WTC11 (cell line): ENCODE data around the gene IRAK2. TPM values are rescaled to one million over a fixed set of nuclear protein-coding genes. Genes with fewer than 3 reads are reported as not detected.
A peak's percentile ranks its signal among the peaks of the same experiment; 100 is the strongest.

Experiments
- ATAC-seq: fragments of 200-7000 bp; cut with Tn5 transposase; 2 replicates; pipeline ENCODE4 v1.10.0; 2021; ENCODE audit warnings: mild to moderate bottlenecking, moderate library complexity
- CTCF ChIA-PET: fragments of 300-600 bp; sonication (Branson Sonifier 250); formaldehyde crosslinking; loops from one replicate; lab custom pipeline; 2021; ENCODE audit warnings: antibody characterized with exemption; lab: Charles Lee
- POLR2A ChIA-PET: fragments of 350-600 bp; sonication (Branson Sonifier 250); formaldehyde crosslinking; loops from one replicate; lab custom pipeline; 2021; ENCODE audit warnings: antibody characterized with exemption; lab: Charles Lee
- DNase-seq: peaks from one replicate; pipeline ENCODE4 v3.0.0; 2021; ENCODE audit warnings: low spot score
- H3K27ac Mint-ChIP-seq: 2 replicates; pipeline ENCODE4 v1.8.0; 2021; ENCODE audit warnings: mixed read lengths
- H3K27me3 Mint-ChIP-seq: 2 replicates; pipeline ENCODE4 v1.8.0; 2021; ENCODE audit warnings: low read depth, mild to moderate bottlenecking, moderate library complexity, mixed read lengths
- H3K36me3 Mint-ChIP-seq: 2 replicates; pipeline ENCODE4 v1.8.0; 2021; ENCODE audit warnings: mixed read lengths
- H3K4me1 Mint-ChIP-seq: 2 replicates; pipeline ENCODE4 v1.8.0; 2022; ENCODE audit warnings: mixed read lengths
- H3K4me3 Mint-ChIP-seq: 2 replicates; pipeline ENCODE4 v1.8.0; 2021; ENCODE audit warnings: mild to moderate bottlenecking, moderate library complexity, mixed read lengths
- H3K9me3 Mint-ChIP-seq: 2 replicates; pipeline ENCODE4 v1.8.0; 2021; ENCODE audit warnings: mixed read lengths
- AFF4 ChIP-seq: sonication (generic); formaldehyde crosslinking; IDR thresholded peaks from 2 replicates; pipeline ENCODE4 v1.8.1; 2023; ENCODE audit warnings: mild to moderate bottlenecking, missing genetic modification reagents, borderline replicate concordance
- ATF6 ChIP-seq: sonication (generic); formaldehyde crosslinking; IDR thresholded peaks from 2 replicates; pipeline ENCODE4 v1.8.1; 2023; ENCODE audit warnings: mild to moderate bottlenecking, missing genetic modification reagents
- CBFB ChIP-seq: sonication (generic); formaldehyde crosslinking; IDR thresholded peaks from 2 replicates; pipeline ENCODE4 v1.8.1; 2022; ENCODE audit warnings: mild to moderate bottlenecking, low read depth, missing genetic modification reagents
- CDX4 ChIP-seq: fragments of 250-450 bp; sonication (Bioruptor Pico); IDR thresholded peaks from 2 replicates; pipeline ENCODE4 v1.9.0; 2021; ENCODE audit warnings: moderate library complexity, mild to moderate bottlenecking, inconsistent platforms, borderline replicate concordance
- E2F4 ChIP-seq: sonication (generic); formaldehyde crosslinking; IDR thresholded peaks from 2 replicates; pipeline ENCODE4 v1.8.1; 2022; ENCODE audit warnings: low read depth, mild to moderate bottlenecking, moderate library complexity, missing genetic modification reagents, borderline replicate concordance
- ERG ChIP-seq: fragments of 250-450 bp; sonication (Bioruptor Pico); IDR thresholded peaks from 2 replicates; pipeline ENCODE4 v1.8.0; 2021; ENCODE audit warnings: mild to moderate bottlenecking
- ETV6 ChIP-seq: sonication (generic); formaldehyde crosslinking; IDR thresholded peaks from 2 replicates; pipeline ENCODE4 v1.8.1; 2022; ENCODE audit warnings: mild to moderate bottlenecking, missing genetic modification reagents
- JAZF1 ChIP-seq: fragments of 250-450 bp; sonication (Bioruptor Pico); IDR thresholded peaks from 2 replicates; pipeline ENCODE4 v1.9.0; 2021; ENCODE audit warnings: moderate library complexity, mild to moderate bottlenecking, inconsistent platforms
- MLX ChIP-seq: sonication (generic); formaldehyde crosslinking; IDR thresholded peaks from 2 replicates; pipeline ENCODE4 v1.8.1; 2023; ENCODE audit warnings: mild to moderate bottlenecking, missing genetic modification reagents, moderate library complexity
- NR1H2 ChIP-seq: sonication (generic); formaldehyde crosslinking; IDR thresholded peaks from 2 replicates; pipeline ENCODE4 v1.9.0; 2021; ENCODE audit warnings: mild to moderate bottlenecking, moderate library complexity, missing genetic modification reagents
- PRRX2 ChIP-seq: fragments of 250-450 bp; sonication (Bioruptor Pico); IDR thresholded peaks from 2 replicates; pipeline ENCODE4 v1.8.0; 2021; ENCODE audit warnings: mild to moderate bottlenecking
- TCF7 ChIP-seq: sonication (generic); formaldehyde crosslinking; IDR thresholded peaks from 2 replicates; pipeline ENCODE4 v1.8.0; 2022; ENCODE audit warnings: mild to moderate bottlenecking, low read depth, missing genetic modification reagents, moderate library complexity
- TEAD4 ChIP-seq: sonication (generic); formaldehyde crosslinking; IDR thresholded peaks from 2 replicates; pipeline ENCODE4 v1.8.0; 2022; ENCODE audit warnings: mild to moderate bottlenecking, missing genetic modification reagents
- ZNF138 ChIP-seq: sonication (generic); formaldehyde crosslinking; conservative IDR thresholded peaks from 2 replicates; pipeline ENCODE4 v1.8.1; 2022; ENCODE audit warnings: mild to moderate bottlenecking, moderate library complexity, missing genetic modification reagents
- ZNF263 ChIP-seq: sonication (generic); formaldehyde crosslinking; IDR thresholded peaks from 2 replicates; pipeline ENCODE4 v1.8.1; 2022; ENCODE audit warnings: low read depth, mild to moderate bottlenecking, moderate library complexity, missing genetic modification reagents
- ZNF532 ChIP-seq: fragments of 250-450 bp; sonication (Bioruptor Pico); IDR thresholded peaks from 2 replicates; pipeline ENCODE4 v1.9.0; 2021; ENCODE audit warnings: mild to moderate bottlenecking, borderline replicate concordance
- total RNA-seq: library from RNA; stranded (reverse); gene quantifications from 3 replicates; pipeline ENCODE4 v1.2.3, GENCODE V29; 2021

The IRAK2 gene
- total RNA-seq, 1 experiment from 2014 or later = 1.4 TPM

GRCh38 chr3:10244009-10244408, 79.3 kb downstream of the IRAK2 start (continued):
- TF ChIP-seq ZNF532 (CRISPR knock-in tag) = no peak

GRCh38 chr3:10245081-10245712, 80.5 kb downstream of the IRAK2 start:
- CTCF ChIA-PET = no interaction called here
- no peak for DNase-seq
- peaks cover 30% of the 10 kb centered on the region for H3K27me3 Mint-ChIP-seq
- H3K4me1 Mint-ChIP-seq = peaks cover 16% of the 10 kb centered on the region
- no peak overlapping the region for H3K27ac Mint-ChIP-seq
- POLR2A ChIA-PET = no interaction called here
- peaks cover 32% of the 10 kb centered on the region for H3K9me3 Mint-ChIP-seq
- H3K4me3 Mint-ChIP-seq = no peak overlapping the region
- peaks cover 25% of the 10 kb centered on the region for H3K36me3 Mint-ChIP-seq
- no peak for ATAC-seq
- TF ChIP-seq CDX4 (CRISPR knock-in tag) = no peak
- TF ChIP-seq ZNF138 = no peak
- TF ChIP-seq ZNF263 (CRISPR knock-in tag) = no peak
- TF ChIP-seq PRRX2 = no peak
- TF ChIP-seq TCF7 = no peak

- H3K9me3 Mint-ChIP-seq = peaks cover 32% of the 10 kb centered on the region
- peak overlapping the region; percentile 62 for H3K4me3 Mint-ChIP-seq
- peaks cover 30% of the 10 kb centered on the region for H3K27me3 Mint-ChIP-seq
- peaks cover 41% of the 10 kb centered on the region for H3K36me3 Mint-ChIP-seq
- TF ChIP-seq ERG (no peak), ATF6 (CRISPR knock-in tag) (no peak), E2F4 (CRISPR knock-in tag) (no peak), MLX (CRISPR knock-in tag) (no peak), NR1H2 (no peak), JAZF1 (CRISPR knock-in tag) (no peak), AFF4 (CRISPR knock-in tag) (no peak), ETV6 (CRISPR knock-in tag) (no peak), TEAD4 (CRISPR knock-in tag) (no peak), PRRX2 (no peak), CBFB (no peak)
- TF ChIP-seq, all 79 proteins: peak for 0
- peak overlapping the region; percentile 97 for H3K27ac Mint-ChIP-seq
- no peak for DNase-seq
- CTCF ChIA-PET = interaction anchor here (0.7 to 2.6 kb wide), 6 partner anchors 13 to 106 kb away, joined by 3 to 18 read pairs (median 4); partner anchors contain the start of gene VHL
- H3K4me1 Mint-ChIP-seq = peaks cover 25% of the 10 kb centered on the region
- POLR2A ChIA-PET = interaction anchor here (0.6 to 2.4 kb wide), 8 partner anchors 13 to 444 kb away, joined by 3 to 10 read pairs (median 4); partner anchors contain the start of genes CRELD1 and IL17RC
- ATAC-seq = no peak
Measured at GRCh38 chr3:10247679-10248183, 83.0 kb downstream of the IRAK2 start.
